ENCODE measurements around the gene VDAC2.
A peak's percentile ranks its signal among the peaks of the same experiment; 100 is the strongest.

VDAC2 gene, protein sequence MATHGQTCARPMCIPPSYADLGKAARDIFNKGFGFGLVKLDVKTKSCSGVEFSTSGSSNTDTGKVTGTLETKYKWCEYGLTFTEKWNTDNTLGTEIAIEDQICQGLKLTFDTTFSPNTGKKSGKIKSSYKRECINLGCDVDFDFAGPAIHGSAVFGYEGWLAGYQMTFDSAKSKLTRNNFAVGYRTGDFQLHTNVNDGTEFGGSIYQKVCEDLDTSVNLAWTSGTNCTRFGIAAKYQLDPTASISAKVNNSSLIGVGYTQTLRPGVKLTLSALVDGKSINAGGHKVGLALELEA

DNA sequence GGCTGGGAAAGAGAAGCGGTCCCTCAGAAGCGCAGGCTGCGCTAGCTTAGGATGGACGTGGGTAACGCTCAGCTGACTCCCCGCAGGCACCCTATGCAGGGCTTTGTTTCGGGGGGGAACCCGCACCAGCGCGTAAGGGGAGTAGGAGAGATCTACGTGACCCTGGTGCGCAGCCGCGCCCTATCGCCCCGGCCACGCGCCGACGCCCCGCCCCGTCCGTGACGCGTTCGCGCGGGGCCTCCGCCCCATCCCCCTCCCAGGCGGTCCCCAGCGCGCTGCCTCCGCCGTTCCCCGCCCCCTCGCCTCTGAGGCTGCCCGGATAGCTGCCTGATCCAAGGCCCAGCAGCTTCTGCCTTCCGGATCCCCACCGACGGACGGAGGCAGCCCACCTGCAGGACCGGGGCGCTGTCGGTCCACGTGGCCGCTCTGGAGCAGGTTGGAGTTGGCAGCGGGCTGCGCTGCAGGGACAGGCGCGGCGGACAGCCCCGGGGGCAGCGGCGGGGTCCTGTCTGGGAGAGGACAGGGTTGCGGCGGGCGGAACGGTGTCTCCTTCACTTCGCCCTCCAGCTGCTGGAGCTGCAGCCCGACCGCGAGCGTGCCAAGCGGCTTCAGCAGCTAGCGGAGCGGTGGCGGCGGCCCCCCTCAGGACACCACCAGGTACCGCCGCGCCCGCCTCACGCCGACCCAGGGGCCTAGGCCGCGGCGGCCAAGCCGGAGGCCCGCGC is at the start of gene VDAC2:
VDAC2 (plus strand) TSS at position 515 of the 725 bp plus-strand sequence. CDS start 363 bp downstream, outside the sequence.
- DNase-seq (ENCODE audit: insufficient read length, low spot score) (peak; percentile 65), FAIRE-seq (no peak)
- TF ChIP-seq, protein P1, sequence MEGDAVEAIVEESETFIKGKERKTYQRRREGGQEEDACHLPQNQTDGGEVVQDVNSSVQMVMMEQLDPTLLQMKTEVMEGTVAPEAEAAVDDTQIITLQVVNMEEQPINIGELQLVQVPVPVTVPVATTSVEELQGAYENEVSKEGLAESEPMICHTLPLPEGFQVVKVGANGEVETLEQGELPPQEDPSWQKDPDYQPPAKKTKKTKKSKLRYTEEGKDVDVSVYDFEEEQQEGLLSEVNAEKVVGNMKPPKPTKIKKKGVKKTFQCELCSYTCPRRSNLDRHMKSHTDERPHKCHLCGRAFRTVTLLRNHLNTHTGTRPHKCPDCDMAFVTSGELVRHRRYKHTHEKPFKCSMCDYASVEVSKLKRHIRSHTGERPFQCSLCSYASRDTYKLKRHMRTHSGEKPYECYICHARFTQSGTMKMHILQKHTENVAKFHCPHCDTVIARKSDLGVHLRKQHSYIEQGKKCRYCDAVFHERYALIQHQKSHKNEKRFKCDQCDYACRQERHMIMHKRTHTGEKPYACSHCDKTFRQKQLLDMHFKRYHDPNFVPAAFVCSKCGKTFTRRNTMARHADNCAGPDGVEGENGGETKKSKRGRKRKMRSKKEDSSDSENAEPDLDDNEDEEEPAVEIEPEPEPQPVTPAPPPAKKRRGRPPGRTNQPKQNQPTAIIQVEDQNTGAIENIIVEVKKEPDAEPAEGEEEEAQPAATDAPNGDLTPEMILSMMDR (IDR thresholded peaks at IDR 0.05; ENCODE audit: insufficient read depth, missing control alignments): no peak

GRCh38 chr10:75165684-75166622 is 44.6 kb upstream of the VDAC2 start:
- no peak for DNase-seq (ENCODE audit: insufficient read length, low spot score)
- TF ChIP-seq, protein P1 (IDR thresholded peaks at IDR 0.05; ENCODE audit: insufficient read depth, missing control alignments): no peak

GRCh38 chr10:75166623-75166972 is 44.0 kb upstream of the VDAC2 start:
- DNase-seq (ENCODE audit: insufficient read length, low spot score) (no peak), FAIRE-seq (no peak)
- TF ChIP-seq, protein P1 (IDR thresholded peaks at IDR 0.05; ENCODE audit: insufficient read depth, missing control alignments): no peak

More at GRCh38 chr10:75165684-75166622, 44.6 kb upstream of the VDAC2 start:
- FAIRE-seq: no peak

- TF ChIP-seq, protein P1 (IDR thresholded peaks at IDR 0.05; ENCODE audit: insufficient read depth, missing control alignments): no peak
- no peak for FAIRE-seq
- no peak for DNase-seq (ENCODE audit: insufficient read length, low spot score)
Measured at GRCh38 chr10:75168275-75168674, 42.3 kb upstream of the VDAC2 start.

DNA sequence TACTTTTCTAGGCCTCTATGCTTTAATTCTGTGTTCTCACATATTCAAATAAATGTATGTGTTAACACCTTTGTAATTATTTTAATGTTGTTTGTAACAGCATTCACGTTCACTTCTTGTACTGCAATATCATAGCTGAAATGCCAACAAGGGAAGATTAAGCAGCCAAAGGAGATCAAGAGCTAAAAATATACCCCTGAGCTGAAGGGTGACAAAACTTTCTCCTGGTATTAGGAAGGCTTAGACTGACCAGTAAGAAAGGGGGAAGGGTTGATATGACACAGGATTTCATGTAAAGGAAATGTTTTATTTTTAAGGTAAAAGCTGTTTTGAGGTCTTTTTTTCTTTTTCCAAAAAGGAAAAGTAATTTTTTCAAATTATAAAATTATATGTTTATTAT is 40.4 kb upstream of the VDAC2 start:
- DNase-seq (ENCODE audit: insufficient read length, low spot score) (no peak), FAIRE-seq (peak; percentile 69)
- TF ChIP-seq, protein P1 (IDR thresholded peaks at IDR 0.05; ENCODE audit: insufficient read depth, missing control alignments): no peak

- DNase-seq (ENCODE audit: insufficient read length, low spot score) (no peak), FAIRE-seq (no peak)
- TF ChIP-seq, protein P1 (IDR thresholded peaks at IDR 0.05; ENCODE audit: insufficient read depth, missing control alignments): no peak
Measured at GRCh38 chr10:75175046-75175445, 35.5 kb upstream of the VDAC2 start.

Measured in D721Med (cell line).